NCI-H2029 treated with DMSO at 0.1 percent for 48 hours (cell line): ENCODE measurements around the gene MPPED2.

Experiments
- DNase-seq: peaks from one replicate; lab custom pipeline; 2025; lab: John Stamatoyannopoulos, UW

Gene MPPED2

GRCh38 chr11:30485222-30485621 lies 100.9 kb downstream of the MPPED2 start:
- DNase-seq = no peak

DNA sequence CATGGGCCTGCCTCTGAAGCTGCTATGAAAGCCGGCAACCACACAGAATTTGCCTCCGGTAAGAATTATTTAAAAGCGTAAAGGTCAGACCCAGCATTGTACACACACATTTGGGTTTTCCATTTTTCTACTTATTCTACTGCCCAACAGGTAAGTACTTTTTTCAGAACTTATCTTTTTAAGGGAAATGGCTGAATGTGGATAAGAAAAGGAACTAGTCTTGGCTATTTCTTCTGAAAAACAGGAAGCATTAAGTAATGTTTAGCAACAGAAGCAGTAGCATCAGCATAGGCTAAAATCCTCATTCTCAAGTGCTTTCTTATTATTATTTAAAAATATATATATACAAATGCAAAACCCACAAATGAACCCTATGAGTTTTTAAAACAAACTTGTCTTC lies 103.1 kb downstream of the MPPED2 start:
- no peak for DNase-seq

GRCh38 chr11:30481796-30482195 lies 104.4 kb downstream of the MPPED2 start:
- no peak for DNase-seq

GRCh38 chr11:30481330-30481729 lies 104.8 kb downstream of the MPPED2 start:
- no peak for DNase-seq

- DNase-seq = no peak
Observed at GRCh38 chr11:30479899-30480298, 106.3 kb downstream of the MPPED2 start.

GRCh38 chr11:30478923-30479322 lies 107.2 kb downstream of the MPPED2 start:
- DNase-seq = no peak

- DNase-seq = no peak
Observed at GRCh38 chr11:30477061-30477460, 109.1 kb downstream of the MPPED2 start.

- no peak for DNase-seq
Observed at GRCh38 chr11:30474151-30474954, 111.8 kb downstream of the MPPED2 start.

- DNase-seq = no peak
Observed at GRCh38 chr11:30471244-30471643, 114.9 kb downstream of the MPPED2 start.

DNA sequence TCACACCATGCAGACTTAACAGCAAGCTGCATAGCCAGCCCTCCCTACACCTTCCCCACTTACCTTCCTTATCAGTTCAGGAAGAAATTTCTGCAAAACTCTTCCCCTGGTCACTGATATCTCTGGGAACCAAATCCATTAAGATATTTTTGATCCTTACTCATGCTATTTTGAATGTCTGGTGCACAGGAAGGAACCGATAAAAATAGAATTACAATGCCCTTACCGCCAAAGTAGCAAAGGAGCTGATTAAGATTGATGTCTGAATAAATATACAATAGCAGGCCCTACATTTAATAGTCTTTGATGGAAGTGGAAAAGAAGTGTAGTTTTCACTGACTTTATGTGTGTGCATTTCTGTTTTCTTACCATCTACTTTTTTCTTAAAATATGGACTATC lies 117.3 kb downstream of the MPPED2 start:
- no peak for DNase-seq

DNA sequence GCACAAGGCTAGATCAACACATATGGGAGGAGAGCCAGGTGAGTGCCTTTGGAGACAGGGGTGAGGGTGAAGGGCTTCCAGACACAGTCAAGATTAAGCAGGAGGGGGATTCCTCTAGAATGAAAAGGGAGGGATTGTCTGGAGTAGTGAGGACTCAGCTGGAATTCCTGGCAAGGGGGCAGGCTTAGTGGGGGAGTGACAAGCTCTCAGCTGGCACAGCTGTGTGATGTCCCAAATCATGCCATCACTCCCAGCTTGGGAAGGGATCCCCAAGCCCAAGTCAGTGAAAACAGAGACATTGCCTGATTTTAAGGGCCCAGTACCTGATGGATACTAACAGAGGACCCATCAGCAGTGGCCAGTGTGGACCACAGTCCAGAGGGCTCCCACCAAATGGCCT lies 119.0 kb downstream of the MPPED2 start:
- DNase-seq = no peak

DNA sequence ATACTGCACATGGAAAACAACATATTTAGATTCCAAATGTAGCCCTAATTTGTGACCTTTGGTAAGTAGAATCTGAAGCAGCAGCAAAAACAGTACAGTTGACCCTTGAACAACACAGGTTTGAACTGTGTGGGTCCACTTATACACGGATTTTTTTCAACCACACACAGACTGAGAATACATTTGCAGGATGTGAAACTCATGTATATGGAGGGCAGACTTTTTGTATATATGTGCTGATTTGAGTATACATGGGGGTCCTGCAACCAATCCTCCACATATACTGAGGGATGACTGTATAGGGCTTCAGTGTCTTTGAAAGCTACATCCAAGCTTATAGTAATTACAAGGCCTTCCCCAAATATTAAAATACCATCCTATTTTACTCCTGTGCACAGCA lies 120.5 kb downstream of the MPPED2 start:
- no peak for DNase-seq

DNA sequence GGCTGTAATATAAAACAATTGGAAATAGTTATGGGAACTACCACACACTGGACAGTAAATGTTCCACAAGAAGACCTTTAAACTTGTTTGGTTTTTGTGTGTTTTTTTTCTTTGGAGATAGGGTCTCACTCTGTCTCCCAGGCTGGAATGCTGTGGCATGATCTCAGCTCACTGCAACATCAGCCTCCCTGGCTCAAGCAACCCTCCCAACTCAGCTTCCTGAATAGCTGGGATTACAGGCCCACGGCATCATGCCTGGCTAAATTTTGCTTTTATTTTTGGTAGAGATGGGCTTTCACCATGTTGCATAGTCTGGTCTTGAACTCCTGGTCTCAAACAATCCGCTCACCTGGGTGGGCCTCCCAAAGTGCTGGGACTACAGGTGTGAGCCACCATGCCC lies 121.0 kb downstream of the MPPED2 start:
- DNase-seq = no peak

- no peak for DNase-seq
Observed at GRCh38 chr11:30463266-30463665, 122.9 kb downstream of the MPPED2 start.

GRCh38 chr11:30462421-30462820 lies 123.7 kb downstream of the MPPED2 start:
- DNase-seq = no peak

DNA sequence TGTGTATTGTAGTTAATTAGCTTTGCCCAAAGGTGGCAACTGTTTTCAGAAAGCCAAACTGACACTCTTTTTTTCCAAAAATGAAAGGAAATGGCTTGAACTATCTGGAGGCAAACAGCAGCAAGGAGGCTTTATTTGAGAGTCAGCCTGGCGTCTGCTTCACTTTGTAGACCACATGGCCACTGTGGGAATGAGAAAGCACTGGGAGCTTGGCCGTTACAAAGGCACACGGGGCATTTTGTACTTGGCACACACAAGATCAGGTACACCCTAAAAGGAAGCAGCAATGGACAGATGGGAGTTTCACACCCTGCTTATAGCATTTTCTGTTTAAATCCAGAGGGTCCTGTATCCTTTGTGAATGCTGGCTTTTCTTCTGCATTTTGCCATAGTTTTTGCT lies 126.3 kb downstream of the MPPED2 start:
- no peak for DNase-seq

DNA sequence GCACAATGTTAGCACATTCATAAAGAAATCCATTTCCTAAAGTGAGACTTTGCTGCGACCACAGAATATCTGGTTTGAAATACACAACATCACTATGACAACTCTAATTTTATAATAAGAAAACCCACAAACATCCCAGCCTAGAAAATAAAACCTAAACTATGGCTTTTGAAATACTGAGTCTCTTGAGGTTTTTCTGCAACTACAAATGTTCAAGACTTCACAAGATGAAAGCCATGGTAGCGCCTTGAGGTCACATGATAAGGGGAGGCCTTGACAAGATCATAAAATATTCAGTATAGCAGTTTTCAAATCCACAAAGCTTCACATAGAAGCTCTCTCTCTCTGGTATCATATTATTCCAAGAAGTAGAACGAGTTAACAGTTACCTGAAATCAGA lies 126.8 kb downstream of the MPPED2 start:
- no peak for DNase-seq

DNA sequence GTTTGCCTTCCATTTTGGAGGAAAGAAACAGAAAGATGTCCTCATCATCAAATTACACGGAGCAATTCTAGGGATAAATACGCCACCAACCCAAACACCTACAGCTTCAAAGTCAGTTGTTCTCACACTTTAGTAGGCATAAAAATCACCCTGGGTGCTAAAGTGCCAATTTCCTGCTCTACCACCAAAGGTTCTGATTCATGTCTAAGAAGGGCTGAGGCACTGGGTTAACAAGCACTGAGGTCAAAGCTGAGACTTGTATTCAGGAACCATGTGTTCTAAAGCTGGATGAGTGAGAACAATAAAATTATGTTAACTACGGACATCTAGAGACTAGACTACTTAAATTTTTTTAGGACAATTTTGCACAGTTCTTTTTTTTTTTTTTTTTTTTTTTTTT lies 127.6 kb downstream of the MPPED2 start:
- DNase-seq = no peak

DNA sequence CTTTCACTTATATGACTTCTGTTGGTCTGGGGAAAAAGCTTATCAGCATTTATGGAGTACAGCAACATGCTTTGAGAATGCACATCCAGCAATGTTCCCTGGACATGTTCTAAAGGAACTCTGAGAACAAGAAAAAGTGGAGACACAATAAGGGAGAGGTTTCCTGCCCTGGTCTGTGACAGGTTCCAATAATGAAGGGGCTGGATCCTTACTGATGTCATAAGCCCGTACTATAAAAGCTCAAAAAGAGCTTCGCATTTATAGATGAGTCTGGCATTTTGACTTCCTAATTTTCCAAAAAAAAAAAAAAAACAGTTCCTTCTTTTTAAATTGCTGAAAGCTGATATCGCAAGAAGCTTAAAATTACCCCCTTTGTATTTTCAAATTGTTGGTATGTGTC lies 129.1 kb downstream of the MPPED2 start:
- no peak for DNase-seq

- DNase-seq = no peak
Observed at GRCh38 chr11:30455025-30455424, 131.1 kb downstream of the MPPED2 start.

DNA sequence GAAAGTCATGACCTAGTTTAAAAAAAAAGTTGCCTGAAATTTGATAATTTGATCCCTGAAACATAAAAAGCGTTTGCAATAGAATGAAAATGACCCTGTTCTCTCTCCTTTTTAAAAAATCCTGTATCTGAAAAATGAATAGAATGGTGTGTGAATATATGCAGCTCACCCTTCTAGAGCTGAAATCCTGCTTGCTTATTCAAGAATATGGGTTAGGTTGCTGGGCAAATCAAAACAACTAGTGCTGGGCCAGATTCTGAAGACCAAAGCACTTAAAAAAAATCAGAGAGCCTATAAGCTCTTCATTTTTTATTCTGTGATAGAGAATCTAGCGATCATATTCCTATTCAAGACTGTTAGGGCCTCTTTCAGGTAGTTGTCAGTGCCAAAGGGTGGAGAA lies 131.6 kb downstream of the MPPED2 start:
- no peak for DNase-seq

DNA sequence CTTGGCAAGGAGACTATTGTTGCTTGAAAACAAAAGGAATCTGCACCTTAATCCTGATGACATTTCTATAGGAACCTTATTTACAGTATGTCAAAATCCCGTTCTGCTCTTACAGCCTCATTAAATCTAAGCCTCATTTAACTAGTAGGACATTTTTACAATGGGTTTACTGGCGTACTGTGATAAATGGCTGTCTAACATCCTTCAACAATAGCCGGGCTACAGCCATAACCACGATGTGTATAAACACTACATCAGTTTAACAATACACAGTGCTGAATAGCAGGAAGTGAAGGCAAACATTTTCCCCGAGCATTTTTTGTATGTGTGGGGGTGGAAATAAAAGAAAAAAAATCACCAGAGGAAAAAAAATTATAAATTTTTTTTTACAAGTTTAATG lies 132.0 kb downstream of the MPPED2 start:
- DNase-seq = no peak

DNA sequence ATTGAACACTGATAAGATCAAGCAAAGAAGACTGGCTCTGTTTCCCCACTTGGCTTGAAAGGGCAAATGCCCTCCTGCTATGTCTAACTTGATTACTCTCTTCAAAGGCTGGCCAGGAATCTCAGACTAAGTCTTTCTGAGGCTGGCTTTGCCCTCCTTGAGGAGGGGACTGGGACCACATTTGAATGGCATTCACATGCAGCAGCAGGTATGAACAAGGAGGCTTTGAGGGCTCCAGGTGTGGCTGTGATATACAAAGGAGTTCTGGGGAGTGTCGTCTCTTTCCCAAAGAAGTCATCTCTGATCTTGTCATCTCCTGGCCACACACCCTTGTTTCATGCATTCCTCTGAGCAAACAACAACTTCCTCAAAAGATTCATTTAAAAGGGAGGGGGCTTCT lies 132.4 kb downstream of the MPPED2 start:
- DNase-seq = no peak

- no peak for DNase-seq
Observed at GRCh38 chr11:30452842-30453241, 133.3 kb downstream of the MPPED2 start.
